AG10803 (cell line): Measurements from ENCODE around the gene DBP.

Experiments used
- DNase-seq: peaks from one replicate; pipeline ENCODE4 v3.0.0; 2010; ENCODE audit warnings: low read depth
- H3K4me3 ChIP-seq: 2 replicates; pipeline ENCODE4 v1.5.1; 2011; ENCODE audit warnings: mild to moderate bottlenecking, low read length, control low read depth
- CTCF ChIP-seq: conservative IDR thresholded peaks from 2 replicates; pipeline ENCODE4 v1.5.1; 2011; ENCODE audit warnings: mild to moderate bottlenecking, low read length, control low read depth, inconsistent platforms

The DBP gene

GRCh38 chr19:48625891-48626327 lies 11.3 kb downstream of the DBP start:
- TF ChIP-seq CTCF = no peak
- no peak for DNase-seq
- no peak overlapping the region for H3K4me3 ChIP-seq

- H3K4me3 ChIP-seq = peak overlapping the region; percentile 69
- no peak for DNase-seq
- TF ChIP-seq CTCF = no peak
Observed at GRCh38 chr19:48624791-48625723, 12.1 kb downstream of the DBP start.

GRCh38 chr19:48624067-48624594 lies 13.0 kb downstream of the DBP start:
- peak overlapping the region; percentile 69 for H3K4me3 ChIP-seq
- no peak for TF ChIP-seq CTCF
- DNase-seq = peak; percentile 97

GRCh38 chr19:48623556-48624066 lies 13.6 kb downstream of the DBP start:
- DNase-seq = no peak
- H3K4me3 ChIP-seq = peak overlapping the region; percentile 59
- TF ChIP-seq CTCF = no peak

- TF ChIP-seq CTCF = no peak; the same call in 1 of the 2 replicates
- DNase-seq = peak; percentile 53
- peak overlapping the region; percentile 92 for H3K4me3 ChIP-seq
Observed at GRCh38 chr19:48619692-48620585, 17.2 kb downstream of the DBP start.

- H3K4me3 ChIP-seq = peak within 1 kb of the TSS; percentile 98
- peak; percentile 100 for DNase-seq
- no peak for TF ChIP-seq CTCF
Observed at GRCh38 chr19:48618916-48619691, 18.1 kb downstream of the DBP start, which contains the start of the genes RPL18 and SPHK2. TSS of gene RPL18 (minus strand) at chr19:48619178. CDS start at chr19:48619143, 35 bp downstream. TSS of gene SPHK2 (plus strand) at chr19:48619506. CDS start at chr19:48620515, 1,009 bp downstream.
